ENCODE data around the gene SLC9A3.

Gene SLC9A3

GRCh38 chr5:420632-421286 is 103.5 kb downstream of the SLC9A3 start:
- TF ChIP-seq CTCF (IDR thresholded peaks at IDR 0.05) = no peak
- no peak for TF ChIP-seq ZFX (IDR thresholded peaks at IDR 0.05; ENCODE audit: borderline replicate concordance)
- no peak overlapping the region for H3K27ac ChIP-seq

Data from 22Rv1 (cell line).